ENCODE measurements around the gene PATL2.

- TF ChIP-seq CTCF (conservative IDR thresholded peaks at IDR 0.05; ENCODE audit: low read depth in 2 of 2) = no peak
- TF ChIP-seq POLR2AphosphoS5 (IDR thresholded peaks at IDR 0.05; ENCODE audit: low read depth) = no peak
Measured at GRCh38 chr15:44711743-44712345, 721 bp upstream of the PATL2 start.
